ENCODE results near the gene A4GALT.

The A4GALT gene

DNA sequence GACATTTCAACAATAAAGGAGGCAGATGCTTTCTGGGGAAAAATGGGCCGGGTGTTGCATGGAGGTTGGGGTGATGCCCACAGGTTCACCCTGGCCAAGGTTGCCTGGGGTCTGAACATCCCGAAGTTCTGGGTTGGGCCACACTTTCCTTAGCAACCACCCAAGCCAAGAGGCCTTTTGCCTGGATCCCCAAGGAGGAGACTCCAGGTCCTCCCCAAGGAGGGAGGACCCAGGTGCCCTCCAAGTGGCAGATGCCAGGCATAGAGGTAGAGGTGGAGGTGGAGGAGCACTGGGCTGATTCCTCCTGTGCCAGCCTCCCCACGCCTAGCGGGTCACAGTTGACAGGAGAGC lies 72.7 kb downstream of the A4GALT start:
- DNase-seq (ENCODE audit: extremely low read depth, insufficient read length) = no peak
- TF ChIP-seq, protein P1, sequence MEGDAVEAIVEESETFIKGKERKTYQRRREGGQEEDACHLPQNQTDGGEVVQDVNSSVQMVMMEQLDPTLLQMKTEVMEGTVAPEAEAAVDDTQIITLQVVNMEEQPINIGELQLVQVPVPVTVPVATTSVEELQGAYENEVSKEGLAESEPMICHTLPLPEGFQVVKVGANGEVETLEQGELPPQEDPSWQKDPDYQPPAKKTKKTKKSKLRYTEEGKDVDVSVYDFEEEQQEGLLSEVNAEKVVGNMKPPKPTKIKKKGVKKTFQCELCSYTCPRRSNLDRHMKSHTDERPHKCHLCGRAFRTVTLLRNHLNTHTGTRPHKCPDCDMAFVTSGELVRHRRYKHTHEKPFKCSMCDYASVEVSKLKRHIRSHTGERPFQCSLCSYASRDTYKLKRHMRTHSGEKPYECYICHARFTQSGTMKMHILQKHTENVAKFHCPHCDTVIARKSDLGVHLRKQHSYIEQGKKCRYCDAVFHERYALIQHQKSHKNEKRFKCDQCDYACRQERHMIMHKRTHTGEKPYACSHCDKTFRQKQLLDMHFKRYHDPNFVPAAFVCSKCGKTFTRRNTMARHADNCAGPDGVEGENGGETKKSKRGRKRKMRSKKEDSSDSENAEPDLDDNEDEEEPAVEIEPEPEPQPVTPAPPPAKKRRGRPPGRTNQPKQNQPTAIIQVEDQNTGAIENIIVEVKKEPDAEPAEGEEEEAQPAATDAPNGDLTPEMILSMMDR (IDR thresholded peaks at IDR 0.05; ENCODE audit: insufficient read depth, low read length, poor library complexity, severe bottlenecking) = no peak
- Histone ChIP-seq H3K4me3 (replicated peaks; ENCODE audit: low read depth, low read length) (peak overlapping the region; percentile 100), H3K36me3 (ENCODE audit: control insufficient read depth, insufficient read depth, low read length) (peaks cover 5% of the 10 kb centered on the region), H3K27me3 (replicated peaks; ENCODE audit: control insufficient read depth, insufficient read depth, low read length) (no peaks in the 10 kb centered on the region)

DNA sequence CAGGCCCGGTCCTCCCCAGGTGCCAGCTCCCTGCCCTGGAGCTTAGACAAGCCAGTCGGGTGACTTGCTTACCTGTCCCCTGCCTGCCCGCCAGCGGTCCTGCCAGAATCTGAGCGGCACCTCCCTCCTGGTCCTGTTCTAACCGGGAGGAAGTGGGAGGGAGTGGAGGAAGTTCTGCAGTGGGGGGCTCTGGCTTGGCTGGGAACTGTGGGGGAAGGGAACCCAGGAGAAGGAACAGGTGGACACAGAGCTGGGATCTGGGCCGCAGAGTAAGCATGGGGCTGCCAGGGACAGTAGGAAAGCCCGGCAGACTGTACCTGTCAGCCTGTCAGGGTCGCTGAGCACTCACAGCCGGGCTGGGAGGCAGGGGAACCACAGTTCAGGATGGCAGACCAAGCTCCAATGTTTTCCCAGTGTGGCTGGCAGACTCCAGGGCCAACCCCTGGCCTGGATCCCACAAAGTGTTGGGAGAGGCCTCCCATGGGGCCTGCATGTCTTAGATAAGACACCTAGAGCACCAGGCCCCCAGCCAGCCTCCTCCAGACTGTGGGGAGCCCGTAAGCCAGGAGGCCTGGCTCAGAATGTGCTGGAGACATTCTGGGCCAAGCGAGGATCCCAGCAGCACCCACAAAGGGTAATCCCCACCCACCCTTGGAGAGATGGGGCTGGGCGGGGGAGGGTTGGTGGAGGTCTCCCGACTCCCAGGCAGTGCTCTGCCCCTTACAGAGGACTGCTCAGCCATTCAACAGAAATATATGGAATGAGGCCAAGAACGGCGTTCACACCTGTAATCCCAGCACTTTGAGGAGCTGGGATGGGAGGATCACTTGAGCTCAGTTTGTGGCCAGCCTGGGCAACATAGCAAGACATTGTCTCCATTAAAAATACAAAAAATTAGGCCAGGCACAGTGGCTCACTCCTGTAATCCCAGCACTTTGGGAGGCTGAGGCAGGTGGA lies 73.8 kb downstream of the A4GALT start:
- H3K36me3 ChIP-seq (ENCODE audit: control insufficient read depth, insufficient read depth, low read length) = peaks cover 5% of the 10 kb centered on the region
- DNase-seq (ENCODE audit: extremely low read depth, insufficient read length) = no peak
- TF ChIP-seq, protein P1 (IDR thresholded peaks at IDR 0.05; ENCODE audit: insufficient read depth, low read length, poor library complexity, severe bottlenecking) = no peak
- no peak overlapping the region for H3K4me3 ChIP-seq (replicated peaks; ENCODE audit: low read depth, low read length)
- H3K27me3 ChIP-seq (replicated peaks; ENCODE audit: control insufficient read depth, insufficient read depth, low read length) = no peaks in the 10 kb centered on the region

DNA sequence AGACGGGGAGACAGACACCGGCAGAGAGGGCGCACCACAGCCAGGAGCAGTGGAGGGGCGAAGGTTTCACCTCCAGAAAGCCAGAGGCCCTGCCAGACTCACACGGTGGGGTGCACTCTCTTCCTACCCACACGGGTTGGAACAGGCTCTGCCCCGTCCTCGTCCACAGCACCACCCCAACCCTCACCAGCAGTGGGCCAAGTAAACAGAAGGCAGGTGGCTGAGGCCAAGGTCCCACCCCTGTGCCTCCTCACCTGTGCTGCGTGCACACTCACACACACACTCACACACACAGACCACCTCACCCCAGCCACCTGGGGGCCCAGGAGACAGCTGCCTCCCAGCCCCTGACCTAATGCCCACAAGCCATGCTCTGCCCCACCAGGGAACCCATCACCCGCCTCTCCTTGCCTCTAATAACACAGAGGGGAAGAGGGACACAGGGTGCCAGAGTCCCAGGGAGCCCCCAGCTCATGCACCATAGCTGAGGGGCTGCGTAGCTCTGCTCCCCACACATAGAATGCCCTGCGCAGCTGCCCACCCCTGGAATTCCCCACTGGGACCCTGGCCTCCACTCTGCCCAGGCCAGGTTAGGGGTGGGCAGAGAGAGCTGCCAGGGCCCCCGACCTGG lies 74.6 kb downstream of the A4GALT start:
- no peak overlapping the region for H3K4me3 ChIP-seq (replicated peaks; ENCODE audit: low read depth, low read length)

GRCh38 chr22:42645341-42645937 lies 75.2 kb downstream of the A4GALT start:
- Histone ChIP-seq H3K36me3 (ENCODE audit: control insufficient read depth, insufficient read depth, low read length) (peaks cover 5% of the 10 kb centered on the region), H3K27me3 (replicated peaks; ENCODE audit: control insufficient read depth, insufficient read depth, low read length) (no peaks in the 10 kb centered on the region), H3K4me3 (replicated peaks; ENCODE audit: low read depth, low read length) (no peak overlapping the region)
- no peak for DNase-seq (ENCODE audit: extremely low read depth, insufficient read length)
- TF ChIP-seq, protein P1 (IDR thresholded peaks at IDR 0.05; ENCODE audit: insufficient read depth, low read length, poor library complexity, severe bottlenecking) = no peak

More for the DNA sequence above, 74.6 kb downstream of the A4GALT start:
- Histone ChIP-seq H3K27me3 (replicated peaks; ENCODE audit: control insufficient read depth, insufficient read depth, low read length) (no peaks in the 10 kb centered on the region), H3K36me3 (ENCODE audit: control insufficient read depth, insufficient read depth, low read length) (peaks cover 5% of the 10 kb centered on the region)
- no peak for DNase-seq (ENCODE audit: extremely low read depth, insufficient read length)
- TF ChIP-seq, protein P1 (IDR thresholded peaks at IDR 0.05; ENCODE audit: insufficient read depth, low read length, poor library complexity, severe bottlenecking) = no peak

DNA sequence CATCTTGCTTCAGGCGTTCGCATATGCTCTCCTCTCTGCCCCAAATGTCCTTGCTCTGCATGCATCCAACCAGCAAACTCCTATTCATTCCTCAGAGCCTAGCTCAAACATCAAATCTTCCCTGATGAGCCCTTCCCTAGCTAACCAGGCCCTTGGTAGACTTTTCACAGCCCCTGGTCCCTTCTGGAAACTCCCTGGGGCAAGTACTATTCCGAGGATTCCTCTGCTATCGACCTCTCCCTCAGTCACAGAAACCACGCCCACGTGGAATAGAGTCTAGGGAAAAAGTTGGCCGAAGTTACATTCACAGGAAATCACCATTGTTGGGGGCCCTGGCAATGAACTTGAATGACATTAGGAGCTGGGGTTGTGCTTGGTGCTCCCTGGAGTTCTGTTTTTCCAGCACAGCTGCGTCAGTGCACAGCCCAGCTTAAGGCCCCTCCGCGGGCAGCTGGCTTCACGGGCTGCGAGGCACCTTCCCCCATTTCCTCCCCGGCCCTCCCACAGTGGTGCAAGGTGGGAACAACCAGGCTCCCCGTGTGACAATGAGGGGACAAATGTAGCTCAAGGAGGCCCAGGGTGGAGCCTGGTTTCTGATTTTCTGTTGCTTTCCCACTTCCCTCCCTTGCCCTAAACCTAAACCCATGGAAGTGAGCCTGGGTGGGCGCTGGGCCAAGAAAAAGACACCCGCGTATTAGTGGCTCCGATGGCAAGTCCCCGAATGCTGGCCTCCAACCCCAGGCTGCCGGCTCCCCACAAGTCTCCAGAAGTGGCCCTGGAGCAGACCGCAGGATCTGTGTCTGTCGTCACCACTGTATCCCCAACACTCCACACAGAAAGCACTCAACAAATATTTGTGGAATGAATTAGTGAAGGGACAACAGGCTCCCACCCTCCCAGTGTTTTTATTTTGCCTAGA lies 76.0 kb downstream of the A4GALT start:
- Histone ChIP-seq H3K27me3 (replicated peaks; ENCODE audit: control insufficient read depth, insufficient read depth, low read length) (no peaks in the 10 kb centered on the region), H3K4me3 (replicated peaks; ENCODE audit: low read depth, low read length) (no peak overlapping the region), H3K36me3 (ENCODE audit: control insufficient read depth, insufficient read depth, low read length) (peaks cover 5% of the 10 kb centered on the region)
- TF ChIP-seq, protein P1 (IDR thresholded peaks at IDR 0.05; ENCODE audit: insufficient read depth, low read length, poor library complexity, severe bottlenecking) = no peak
- DNase-seq (ENCODE audit: extremely low read depth, insufficient read length) = no peak
